Right atrium auricular region (tissue), 2 donors: ENCODE measurements around the gene XCL1. TPM values are rescaled to one million over a fixed set of nuclear protein-coding genes. Genes with fewer than 3 reads are reported as not detected.
"Not testable (repeated sequence)": the region's sequence is repeated elsewhere in the genome, so short reads cannot be mapped to it uniquely, and the experiment has no call there.

Experiments
- DNase-seq: peaks from one replicate; pipeline ENCODE4 v3.0.0-alpha.2; 2019; ENCODE audit warnings: low spot score
- H3K27ac ChIP-seq, 2 donors: fragments of 200-600 bp; sonication (generic); 1 replicate in 1 of 2; 2 replicates in 1 of 2; pipeline ENCODE4 v1.5.1; 2016 to 2019
- H3K27me3 ChIP-seq, 2 donors: fragments of 200-600 bp; sonication (generic); one replicate each; pipeline versions ENCODE4 v1.5.1 to v1.6.0; 2017 to 2019
- H3K36me3 ChIP-seq: fragments of 200-600 bp; sonication (generic); one replicate; pipeline ENCODE4 v1.5.1; 2016
- H3K4me1 ChIP-seq, 2 donors: fragments of 200-600 bp; sonication (generic); one replicate each; pipeline versions ENCODE4 v1.5.1 to v1.6.0; 2017 to 2019
- H3K4me3 ChIP-seq, 2 donors: fragments of 200-600 bp; sonication (generic); 1 replicate in 1 of 2; 2 replicates in 1 of 2; pipeline ENCODE4 v1.5.1; 2017 to 2019; ENCODE audit warnings: mild to moderate bottlenecking in 1 of 2, moderate library complexity in 1 of 2
- H3K9me3 ChIP-seq, 2 donors: fragments of 200-600 bp; sonication (generic); one replicate each; pipeline ENCODE4 v1.5.1; 2019
- total RNA-seq, 2 donors: library from RNA; depleted of rRNA; stranded (reverse); fragments of >200 nt; gene quantifications; one replicate each; pipeline ENCODE4 v1.1.0, GENCODE V29; 2016
- TF ChIP-seq, protein P1 (sequence below), 2 donors: fragments of 200-600 bp; sonication (generic); IDR thresholded peaks; one replicate each; pipeline ENCODE4 v1.5.1; 2019; ENCODE audit warnings: antibody characterized with exemption in 2 of 2

The XCL1 gene
- total RNA-seq, 2 donors from 2014 or later = 0.39 TPM; not detected in 1

DNA sequence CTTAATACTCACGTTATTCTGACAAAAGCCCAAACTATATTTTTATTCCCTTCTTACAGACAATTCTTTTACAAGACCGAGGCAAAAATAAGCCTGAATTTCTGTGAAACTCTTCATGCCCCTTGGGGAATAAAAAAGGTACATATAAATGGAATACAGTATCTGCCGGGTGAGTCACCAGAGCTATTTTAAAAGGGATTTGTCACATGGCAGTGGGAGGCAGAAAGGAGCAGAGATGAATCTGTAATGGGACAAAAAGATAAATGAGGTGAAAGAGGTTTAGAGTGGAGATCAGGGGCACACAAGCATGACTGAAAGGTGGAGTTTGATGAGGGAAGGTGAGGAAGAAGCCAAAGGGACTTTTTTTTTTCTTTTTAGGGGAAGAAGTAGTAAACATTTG lies 8.8 kb downstream of the XCL1 start:
- H3K27ac ChIP-seq = no peak overlapping the region
- no peak for DNase-seq
- no peaks in the 10 kb centered on the region for H3K36me3 ChIP-seq
- TF ChIP-seq, protein P1, sequence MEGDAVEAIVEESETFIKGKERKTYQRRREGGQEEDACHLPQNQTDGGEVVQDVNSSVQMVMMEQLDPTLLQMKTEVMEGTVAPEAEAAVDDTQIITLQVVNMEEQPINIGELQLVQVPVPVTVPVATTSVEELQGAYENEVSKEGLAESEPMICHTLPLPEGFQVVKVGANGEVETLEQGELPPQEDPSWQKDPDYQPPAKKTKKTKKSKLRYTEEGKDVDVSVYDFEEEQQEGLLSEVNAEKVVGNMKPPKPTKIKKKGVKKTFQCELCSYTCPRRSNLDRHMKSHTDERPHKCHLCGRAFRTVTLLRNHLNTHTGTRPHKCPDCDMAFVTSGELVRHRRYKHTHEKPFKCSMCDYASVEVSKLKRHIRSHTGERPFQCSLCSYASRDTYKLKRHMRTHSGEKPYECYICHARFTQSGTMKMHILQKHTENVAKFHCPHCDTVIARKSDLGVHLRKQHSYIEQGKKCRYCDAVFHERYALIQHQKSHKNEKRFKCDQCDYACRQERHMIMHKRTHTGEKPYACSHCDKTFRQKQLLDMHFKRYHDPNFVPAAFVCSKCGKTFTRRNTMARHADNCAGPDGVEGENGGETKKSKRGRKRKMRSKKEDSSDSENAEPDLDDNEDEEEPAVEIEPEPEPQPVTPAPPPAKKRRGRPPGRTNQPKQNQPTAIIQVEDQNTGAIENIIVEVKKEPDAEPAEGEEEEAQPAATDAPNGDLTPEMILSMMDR (IDR thresholded peaks at IDR 0.05) = no peak
- H3K4me3 ChIP-seq = no peak overlapping the region
- H3K9me3 ChIP-seq = no peaks in the 10 kb centered on the region
- H3K4me1 ChIP-seq = no peaks in the 10 kb centered on the region
- H3K27me3 ChIP-seq = no peaks in the 10 kb centered on the region

DNA sequence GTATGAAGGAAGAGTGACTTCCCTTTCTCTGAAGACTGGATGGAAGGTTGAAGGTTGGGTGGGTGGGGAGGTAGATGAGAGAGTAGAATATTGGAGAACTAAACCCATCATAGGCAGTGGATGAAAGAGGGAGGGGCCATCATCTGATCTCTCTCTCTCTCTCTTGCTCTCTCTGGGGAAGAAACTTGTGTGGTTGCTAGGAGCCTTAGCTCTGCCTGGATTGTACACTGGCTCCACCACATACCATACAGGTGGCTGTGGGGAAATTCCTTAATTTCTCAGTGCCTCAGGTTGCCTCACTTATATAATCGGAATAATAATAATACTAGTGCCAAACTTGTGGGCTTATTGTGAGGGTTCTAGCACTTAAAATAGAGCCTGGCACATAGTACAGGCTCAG lies 9.5 kb downstream of the XCL1 start:
- H3K27ac ChIP-seq = no peak overlapping the region

DNA sequence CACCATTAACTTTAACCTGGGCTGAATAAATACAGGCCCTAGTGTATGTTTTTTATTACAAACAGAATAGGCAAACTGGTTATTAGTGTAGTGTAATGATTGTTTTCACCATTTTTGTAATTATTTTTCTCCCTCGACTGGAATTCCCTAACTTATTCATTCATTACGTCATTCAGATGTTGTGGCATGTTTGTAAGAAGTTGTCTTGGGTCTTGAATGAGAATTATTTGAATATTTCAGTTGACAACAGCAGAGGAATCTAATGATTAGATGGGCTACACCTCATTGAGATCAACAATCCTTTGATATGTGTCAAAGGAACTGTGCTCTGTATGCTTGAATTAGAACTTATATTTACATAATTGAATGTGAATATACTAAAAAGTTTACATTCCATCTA lies 12.8 kb downstream of the XCL1 start:
- H3K27me3 ChIP-seq = no peaks in the 10 kb centered on the region
- H3K4me3 ChIP-seq = no peak overlapping the region
- DNase-seq = no peak
- no peaks in the 10 kb centered on the region for H3K4me1 ChIP-seq
- H3K36me3 ChIP-seq = no peaks in the 10 kb centered on the region
- TF ChIP-seq, protein P1 (IDR thresholded peaks at IDR 0.05) = no peak
- H3K9me3 ChIP-seq = no peaks in the 10 kb centered on the region
- H3K27ac ChIP-seq = no peak overlapping the region

More for the DNA sequence above, 9.5 kb downstream of the XCL1 start:
- no peaks in the 10 kb centered on the region for H3K36me3 ChIP-seq
- TF ChIP-seq, protein P1 (IDR thresholded peaks at IDR 0.05) = no peak
- DNase-seq = no peak
- H3K4me1 ChIP-seq = no peaks in the 10 kb centered on the region
- no peaks in the 10 kb centered on the region for H3K27me3 ChIP-seq
- no peak overlapping the region for H3K4me3 ChIP-seq
- no peaks in the 10 kb centered on the region for H3K9me3 ChIP-seq

DNA sequence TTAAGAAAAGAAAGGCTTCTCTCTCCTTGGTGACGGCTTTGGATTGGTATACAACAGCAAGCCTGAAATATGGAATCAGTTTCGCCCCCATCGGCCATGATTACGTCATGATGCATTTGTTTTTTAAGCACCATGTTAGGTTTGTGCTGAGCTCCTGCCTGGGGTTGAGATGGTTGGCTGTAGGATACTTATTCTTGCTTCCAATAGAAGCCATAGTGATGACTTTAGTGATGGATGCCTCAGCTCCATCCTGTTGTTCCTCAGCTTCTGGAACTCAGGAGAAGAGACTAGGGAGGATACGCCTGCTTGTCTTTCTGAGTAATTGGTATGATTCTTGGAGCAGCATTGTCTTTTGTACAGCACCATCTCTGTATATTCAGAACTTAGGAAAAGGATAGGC lies 14.7 kb downstream of the XCL1 start:
- Histone ChIP-seq H3K9me3 (no peaks in the 10 kb centered on the region), H3K27me3 (no peaks in the 10 kb centered on the region), H3K36me3 (no peaks in the 10 kb centered on the region), H3K27ac (no peak overlapping the region), H3K4me1 (no peaks in the 10 kb centered on the region), H3K4me3 (no peak overlapping the region)
- no peak for DNase-seq
- TF ChIP-seq, protein P1 (IDR thresholded peaks at IDR 0.05) = no peak

DNA sequence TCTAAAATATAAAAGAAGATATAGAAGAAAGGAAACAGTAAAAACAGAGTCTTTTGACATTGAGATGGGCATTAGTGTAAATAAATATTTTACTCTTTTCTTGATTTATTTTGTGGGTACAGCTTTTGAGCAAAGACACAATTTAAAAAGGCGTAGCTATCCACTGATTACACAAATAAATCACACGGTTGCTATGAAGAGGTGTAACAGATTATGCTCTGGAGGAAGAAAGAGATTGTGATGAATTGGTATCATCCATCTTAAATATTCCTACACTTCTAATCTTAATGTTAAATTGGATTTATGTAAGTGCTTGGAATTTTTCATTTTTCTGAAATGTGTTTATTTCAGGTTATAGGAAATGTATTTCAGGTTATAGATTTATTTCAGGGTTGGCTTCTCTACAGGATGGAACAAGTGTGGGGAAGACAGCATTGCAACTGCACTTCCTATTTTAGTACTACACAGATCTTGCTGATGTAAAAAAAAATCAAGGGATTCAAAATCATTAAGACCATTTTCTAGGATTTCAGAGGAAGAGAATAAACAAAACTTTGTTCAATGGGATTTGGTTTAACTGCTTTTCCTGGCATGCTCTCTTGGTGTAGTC lies 15.3 kb downstream of the XCL1 start:
- TF ChIP-seq, protein P1 (IDR thresholded peaks at IDR 0.05) = no peak
- no peak for DNase-seq
- no peaks in the 10 kb centered on the region for H3K4me1 ChIP-seq
- no peaks in the 10 kb centered on the region for H3K36me3 ChIP-seq
- no peaks in the 10 kb centered on the region for H3K27me3 ChIP-seq
- H3K9me3 ChIP-seq = peaks cover 0 to 6% of the 10 kb centered on the region in 2 donors
- H3K4me3 ChIP-seq = no peak overlapping the region
- no peak overlapping the region for H3K27ac ChIP-seq

DNA sequence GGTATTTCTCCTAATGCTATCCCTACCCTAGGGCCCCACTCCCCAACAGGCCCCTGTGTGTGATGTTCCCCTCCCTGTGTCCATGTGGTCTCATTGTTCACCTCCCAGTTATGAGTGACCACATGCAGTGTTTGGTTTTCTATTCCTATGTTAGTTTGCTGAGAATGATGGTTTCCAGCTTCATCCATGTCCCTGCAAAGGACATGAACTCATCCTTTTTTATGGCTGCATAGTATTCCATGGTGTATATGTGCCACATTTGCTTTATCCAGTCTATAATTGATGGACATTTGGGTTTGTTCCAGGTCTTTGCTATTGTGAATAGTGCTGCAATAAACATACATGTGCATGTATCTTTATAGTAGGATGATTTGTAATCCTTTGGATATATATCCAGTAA lies 19.0 kb downstream of the XCL1 start:
- DNase-seq, H3K36me3 ChIP-seq, H3K27ac ChIP-seq, H3K9me3 ChIP-seq, H3K4me1 ChIP-seq, H3K4me3 ChIP-seq, H3K27me3 ChIP-seq: not testable (repeated sequence)
